Neural cell (in vitro differentiated cells): Measurements from ENCODE around the gene PGM3. TPM values are rescaled to one million over a fixed set of nuclear protein-coding genes. Genes with fewer than 3 reads are reported as not detected.

ENCODE experiments used
- H2AFZ ChIP-seq: fragments of 200-600, 300-800 bp; sonication (generic), shearing (Covaris generic); 2 replicates; pipeline ENCODE4 v1.6.0; 2014; ENCODE audit warnings: low read depth, mild to moderate bottlenecking, antibody characterized with exemption, low read length, moderate library complexity
- H3F3A ChIP-seq: fragments of 200-600 bp; shearing (Covaris generic); 2 replicates; pipeline ENCODE4 v1.6.1; 2016; ENCODE audit warnings: mild to moderate bottlenecking, moderate library complexity, mixed read lengths, antibody characterized with exemption, low read length; ENCODE audit not compliant: insufficient read depth, poor library complexity, severe bottlenecking
- H3K27ac ChIP-seq: fragments of 200-600, 300-800 bp; sonication (generic), shearing (Covaris generic); 2 replicates; pipeline ENCODE4 v1.5.1; 2014; ENCODE audit warnings: mild to moderate bottlenecking, low read length, moderate library complexity
- H3K27me3 ChIP-seq: fragments of 300-800, 200-600 bp; sonication (generic), shearing (Covaris generic); 2 replicates; pipeline ENCODE4 v1.6.0; 2014; ENCODE audit warnings: mild to moderate bottlenecking, low read depth, low read length, moderate library complexity; ENCODE audit not compliant: insufficient read depth
- H3K36me3 ChIP-seq: fragments of 300-800, 200-600 bp; sonication (generic), shearing (Covaris generic); 2 replicates; pipeline ENCODE4 v1.5.1; 2014; ENCODE audit warnings: mild to moderate bottlenecking, antibody characterized with exemption, low read length, moderate library complexity; ENCODE audit not compliant: insufficient read depth
- H3K4me2 ChIP-seq: fragments of 300-800, 200-600 bp; sonication (generic), shearing (Covaris generic); 2 replicates; pipeline ENCODE4 v1.6.0; 2014; ENCODE audit warnings: mild to moderate bottlenecking, low read length
- H3K4me3 ChIP-seq: fragments of 300-800, 200-600 bp; sonication (generic), shearing (Covaris generic); 2 replicates; pipeline ENCODE4 v1.5.1; 2014; ENCODE audit warnings: mild to moderate bottlenecking, low read length, moderate library complexity
- H3K79me2 ChIP-seq: fragments of 200-600 bp; shearing (Covaris generic); replicated peaks from 2 replicates; pipeline ENCODE4 v1.6.0; 2014; ENCODE audit warnings: mild to moderate bottlenecking, low read length, moderate library complexity; ENCODE audit not compliant: insufficient read depth
- H3K9ac ChIP-seq: fragments of 300-800, 200-600 bp; sonication (generic), shearing (Covaris generic); 2 replicates; pipeline ENCODE4 v1.6.1; 2016; ENCODE audit warnings: mild to moderate bottlenecking, low read length, mixed read lengths
- H3K9me2 ChIP-seq: fragments of 200-600 bp; shearing (Covaris generic); 2 replicates; pipeline ENCODE4 v1.6.1; 2016; ENCODE audit warnings: mild to moderate bottlenecking, low read length, mixed read lengths; ENCODE audit not compliant: insufficient read depth
- H3K9me3 ChIP-seq: fragments of 200-600, 300-800 bp; sonication (generic), shearing (Covaris generic); 2 replicates; pipeline ENCODE4 v1.6.1; 2016; ENCODE audit warnings: mild to moderate bottlenecking, mixed run types, low read length, moderate library complexity, mixed read lengths
- H4K20me1 ChIP-seq: fragments of 200-600 bp; shearing (Covaris generic); 2 replicates; pipeline ENCODE4 v1.6.1; 2016; ENCODE audit warnings: mild to moderate bottlenecking, mixed run types; ENCODE audit not compliant: insufficient read depth
- CTCF ChIP-seq: fragments of 450-650 bp; IDR thresholded peaks from 2 replicates; pipeline ENCODE4 v1.5.1; 2014; ENCODE audit warnings: antibody characterized with exemption, mild to moderate bottlenecking, moderate library complexity; ENCODE audit not compliant: poor library complexity, severe bottlenecking
- EP300 ChIP-seq: fragments of 450-650 bp; conservative IDR thresholded peaks from 2 replicates; pipeline ENCODE4 v1.6.1; 2014; ENCODE audit warnings: antibody characterized with exemption, mild to moderate bottlenecking, moderate library complexity; ENCODE audit not compliant: poor library complexity, severe bottlenecking
- EZH2 ChIP-seq: fragments of 200-600, 300-800 bp; shearing (Covaris generic), sonication (generic); IDR thresholded peaks from 2 replicates; pipeline ENCODE4 v1.6.1; 2014; ENCODE audit warnings: antibody characterized with exemption, low read length, borderline replicate concordance, mild to moderate bottlenecking; ENCODE audit not compliant: insufficient read depth, poor library complexity, severe bottlenecking
- MXI1 ChIP-seq: fragments of 450-650 bp; conservative IDR thresholded peaks from 2 replicates; pipeline ENCODE4 v1.6.1; 2014; ENCODE audit warnings: antibody characterized with exemption, mild to moderate bottlenecking; ENCODE audit not compliant: poor library complexity, severe bottlenecking
- POLR2AphosphoS5 ChIP-seq: IDR thresholded peaks from 2 replicates; pipeline ENCODE4 v1.6.1; 2012
- RAD21 ChIP-seq: fragments of 450-650 bp; conservative IDR thresholded peaks from 2 replicates; pipeline ENCODE4 v1.6.1; 2014; ENCODE audit warnings: antibody characterized with exemption, mild to moderate bottlenecking, moderate library complexity
- REST ChIP-seq: IDR thresholded peaks from 2 replicates; pipeline ENCODE4 v1.6.1; 2012; ENCODE audit warnings: borderline replicate concordance
- SMC3 ChIP-seq: fragments of 450-650 bp; conservative IDR thresholded peaks from 2 replicates; pipeline ENCODE4 v1.6.1; 2014; ENCODE audit warnings: antibody characterized with exemption, mild to moderate bottlenecking, moderate library complexity; ENCODE audit not compliant: poor library complexity
- TAF1 ChIP-seq: IDR thresholded peaks from 2 replicates; pipeline ENCODE4 v1.6.1; 2012; ENCODE audit warnings: low read depth
- polyA plus RNA-seq: library from polyadenylated mRNA; depleted of rRNA; stranded (reverse); fragments of >200 nt; gene quantifications from 2 replicates; pipeline ENCODE4 v1.2.3, GENCODE V29; 2014

PGM3 gene
- polyA plus RNA-seq, 1 donor from 2014 or later: 198 TPM

- Histone ChIP-seq H4K20me1 (no peaks in the 10 kb centered on the region), H3K9me2 (no peaks in the 10 kb centered on the region), H3K27me3 (no peaks in the 10 kb centered on the region), H3K79me2 (no peaks in the 10 kb centered on the region), H3F3A (no peaks in the 10 kb centered on the region), H3K27ac (no peak overlapping the region), H3K9me3 (no peaks in the 10 kb centered on the region), H3K4me3 (no peak overlapping the region), H2AFZ (no peak overlapping the region), H3K9ac (no peak overlapping the region), H3K36me3 (peaks cover 9% of the 10 kb centered on the region), H3K4me2 (no peak overlapping the region)
- no peak for TF ChIP-seq REST
- no peak for TF ChIP-seq SMC3
- TF ChIP-seq MXI1: no peak
- no peak for TF ChIP-seq RAD21
- no peak for TF ChIP-seq TAF1
- TF ChIP-seq EZH2: no peak
- TF ChIP-seq POLR2AphosphoS5: no peak
- no peak for TF ChIP-seq EP300
- no peak for TF ChIP-seq CTCF
These were observed 39.1 kb downstream of the PGM3 start for GRCh38 chr6:83153883-83154521.

DNA sequence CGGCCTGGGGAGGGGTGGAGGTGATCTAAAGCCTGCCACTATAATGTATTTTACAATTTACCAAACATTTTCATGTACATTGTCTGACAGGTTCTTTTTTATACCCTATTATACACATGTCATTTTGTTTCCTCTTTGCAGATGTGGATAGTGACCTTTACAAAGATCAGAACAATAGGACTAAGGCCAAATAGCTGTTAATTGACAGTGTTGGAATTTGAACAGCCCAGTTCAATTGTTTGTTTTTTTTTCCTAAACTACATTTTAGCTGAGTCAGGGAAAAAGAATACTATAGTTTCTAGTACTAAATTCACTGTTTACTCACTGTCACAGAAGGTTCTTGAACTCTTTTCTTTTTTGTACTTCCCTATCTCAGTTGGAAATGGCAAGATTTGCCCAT is 40.2 kb downstream of the PGM3 start:
- H3K79me2 ChIP-seq: no peaks in the 10 kb centered on the region
- H3F3A ChIP-seq: no peaks in the 10 kb centered on the region
- TF ChIP-seq RAD21 (no peak), EP300 (no peak), CTCF (no peak), POLR2AphosphoS5 (no peak), EZH2 (no peak), SMC3 (no peak), MXI1 (no peak), REST (no peak), TAF1 (no peak)
- H3K9ac ChIP-seq: no peak overlapping the region
- peaks cover 9% of the 10 kb centered on the region for H3K36me3 ChIP-seq
- no peak overlapping the region for H2AFZ ChIP-seq
- no peaks in the 10 kb centered on the region for H3K27me3 ChIP-seq
- H3K4me2 ChIP-seq: no peak overlapping the region
- H3K4me3 ChIP-seq: no peak overlapping the region
- no peaks in the 10 kb centered on the region for H4K20me1 ChIP-seq
- H3K9me2 ChIP-seq: no peaks in the 10 kb centered on the region
- no peak overlapping the region for H3K27ac ChIP-seq
- H3K9me3 ChIP-seq: no peaks in the 10 kb centered on the region
